HepG2 (cell line): Measurements from ENCODE around the gene CCSER1. TPM values are rescaled to one million over a fixed set of nuclear protein-coding genes. Genes with fewer than 3 reads are reported as not detected.

Experiments used
- ATAC-seq: fragments of 200-7000 bp; cut with Tn5 transposase; 3 replicates; pipeline ENCODE4 v1.9.1; 2020; ENCODE audit warnings: mild to moderate bottlenecking, moderate library complexity
- BruUV-seq: library from RNA; stranded (reverse); fragments of 400-500 nt; replicated peaks from 2 replicates; lab custom pipeline; 2021; lab: Mats Ljungman, UMichigan
- CTCF ChIA-PET: fragments of 300-600 bp; formaldehyde crosslinking; extraction: SDS; loops from one replicate; lab custom pipeline; 2021; ENCODE audit warnings: low total read pairs, inconsistent platforms, low intra/inter-chr PET ratio; lab: Yijun Ruan, JAX
- POLR2A ChIA-PET: fragments of 350-600 bp; sonication (Branson Sonifier 250); formaldehyde crosslinking; loops from one replicate; lab custom pipeline; 2020; ENCODE audit warnings: antibody characterized with exemption, inconsistent platforms; lab: Yijun Ruan, JAX
- DNase-seq: peaks from one replicate; pipeline ENCODE4 v3.0.0-alpha.2; 2015; ENCODE audit warnings: low spot score
- FAIRE-seq: peaks from 3 replicates; lab custom pipeline; 2011; peaks lifted over from hg19 to GRCh38; lab: Jason Lieb, UNC
- H2AFZ ChIP-seq: one replicate; pipeline ENCODE4 v1.6.1; 2011; ENCODE audit warnings: low read length, inconsistent platforms
- H3K27ac ChIP-seq: fragments of 300-600 bp; 3 replicates; pipeline ENCODE4 v1.8.0; 2011; ENCODE audit warnings: mixed run types, mild to moderate bottlenecking, mixed read lengths, low read length, inconsistent platforms; ENCODE audit not compliant: insufficient read depth; ENCODE audit errors: extremely low read length
- H3K27me3 ChIP-seq, 2 experiments: fragments of 200-600 bp in 1 of 2; 2 replicates in 1 of 2; 3 replicates in 1 of 2; pipeline versions ENCODE4 v1.6.0 to v1.8.0; 2011; ENCODE audit warnings: low read length in 2 of 2, mild to moderate bottlenecking in 2 of 2, moderate library complexity in 2 of 2, inconsistent platforms in 1 of 2; ENCODE audit not compliant: insufficient read depth in 2 of 2, control insufficient read depth in 1 of 2
- H3K36me3 ChIP-seq, 2 experiments: fragments of 200-600 bp in 1 of 2; replicated peaks in 1 of 2; 2 replicates in 1 of 2; 3 replicates in 1 of 2; pipeline versions ENCODE4 v1.5.1 to v1.8.0; 2011; ENCODE audit warnings: low read length in 2 of 2, inconsistent platforms in 1 of 2; ENCODE audit not compliant: insufficient read depth in 2 of 2, control insufficient read depth in 1 of 2
- H3K4me1 ChIP-seq: 2 replicates; pipeline ENCODE4 v1.5.1; 2012; ENCODE audit warnings: low read length, inconsistent platforms; ENCODE audit not compliant: insufficient read depth
- H3K4me2 ChIP-seq: 2 replicates; pipeline ENCODE4 v1.6.0; 2011; ENCODE audit warnings: low read depth, low read length, inconsistent platforms
- H3K4me3 ChIP-seq, 3 experiments: fragments of 200-600 bp in 1 of 3; sonication (generic), shearing (Covaris generic) in 1 of 3; replicated peaks in 1 of 3; 2 replicates each; pipeline ENCODE4 v1.5.1; 2011 to 2016; ENCODE audit warnings: low read length in 3 of 3, inconsistent platforms in 2 of 3, low read depth in 2 of 3, mild to moderate bottlenecking in 2 of 3, control low read depth in 1 of 3, mixed read lengths in 1 of 3; ENCODE audit not compliant: insufficient read depth in 1 of 3
- H3K79me2 ChIP-seq: one replicate; pipeline ENCODE4 v1.6.1; 2011; ENCODE audit warnings: low read length, inconsistent platforms; ENCODE audit not compliant: insufficient read depth
- H3K9ac ChIP-seq: 2 replicates; pipeline ENCODE4 v1.6.0; 2011; ENCODE audit warnings: mild to moderate bottlenecking, low read depth, low read length, inconsistent platforms; ENCODE audit not compliant: insufficient read depth
- H3K9me3 ChIP-seq: 2 replicates; pipeline ENCODE4 v1.5.1; 2012; ENCODE audit warnings: mild to moderate bottlenecking, low read length
- H4K20me1 ChIP-seq: 2 replicates; pipeline ENCODE4 v1.6.0; 2011; ENCODE audit warnings: inconsistent platforms, mild to moderate bottlenecking, low read length, moderate library complexity; ENCODE audit not compliant: insufficient read depth
- AKAP8 ChIP-seq: sonication (generic); formaldehyde crosslinking; IDR thresholded peaks from 2 replicates; pipeline ENCODE4 v1.5.1; 2020; ENCODE audit warnings: mild to moderate bottlenecking, missing genetic modification reagents
- CREM ChIP-seq, 2 experiments: sonication (generic) in 1 of 2; formaldehyde crosslinking in 1 of 2; IDR thresholded peaks; 2 replicates each; pipeline versions ENCODE4 v1.4.0 to v1.6.1; 2016 to 2020; ENCODE audit warnings: antibody characterized with exemption in 1 of 2, mild to moderate bottlenecking in 1 of 2, missing genetic modification reagents in 1 of 2
- EZH2 ChIP-seq: conservative IDR thresholded peaks from 2 replicates; pipeline ENCODE4 v1.6.1; 2012; ENCODE audit warnings: mild to moderate bottlenecking, low read depth, low read length, moderate library complexity
- GPN1 ChIP-seq: sonication (generic); formaldehyde crosslinking; IDR thresholded peaks from 2 replicates; pipeline ENCODE4 v1.5.1; 2020; ENCODE audit warnings: missing genetic modification reagents, borderline replicate concordance
- NFIC ChIP-seq: IDR thresholded peaks from 2 replicates; pipeline ENCODE4 v1.6.1; 2012; ENCODE audit warnings: mild to moderate bottlenecking, low read length, inconsistent platforms
- TEF ChIP-seq: sonication (generic); formaldehyde crosslinking; IDR thresholded peaks from 2 replicates; pipeline ENCODE4 v1.5.0; 2020; ENCODE audit warnings: missing genetic modification reagents
- THAP8 ChIP-seq: sonication (generic); formaldehyde crosslinking; IDR thresholded peaks from 2 replicates; pipeline ENCODE4 v1.5.1; 2020; ENCODE audit warnings: missing genetic modification reagents, mild to moderate bottlenecking, borderline replicate concordance
- THRA ChIP-seq: sonication (generic); formaldehyde crosslinking; IDR thresholded peaks from 2 replicates; pipeline ENCODE4 v1.4.0; 2020; ENCODE audit warnings: missing genetic modification reagents, borderline replicate concordance
- ZBTB10 ChIP-seq: sonication (generic); formaldehyde crosslinking; IDR thresholded peaks from 2 replicates; pipeline ENCODE4 v1.4.0; 2020; ENCODE audit warnings: missing genetic modification reagents, borderline replicate concordance
- ZNF20 ChIP-seq: sonication (generic); formaldehyde crosslinking; IDR thresholded peaks from 2 replicates; pipeline ENCODE4 v1.4.0; 2020; ENCODE audit warnings: mild to moderate bottlenecking, moderate library complexity, missing genetic modification reagents
- ZNF841 ChIP-seq: sonication (generic); formaldehyde crosslinking; IDR thresholded peaks from 2 replicates; pipeline ENCODE4 v1.8.1; 2023; ENCODE audit warnings: missing genetic modification reagents, borderline replicate concordance
- ZNF850 ChIP-seq: sonication (generic); formaldehyde crosslinking; conservative IDR thresholded peaks from 2 replicates; pipeline ENCODE4 v1.9.0; 2021; ENCODE audit warnings: mild to moderate bottlenecking, missing genetic modification reagents
- ZSCAN21 ChIP-seq: sonication (generic); formaldehyde crosslinking; IDR thresholded peaks from 2 replicates; pipeline ENCODE4 v1.8.0; 2022; ENCODE audit warnings: mild to moderate bottlenecking, missing genetic modification reagents, moderate library complexity, borderline replicate concordance
- WGBS: methylation state at CpG from one replicate; pipeline ENCODE4 v1.1.6; 2017; ENCODE audit warnings: low lambda C conversion rate; 5-methylcytosine and 5-hydroxymethylcytosine counted together
- in situ Hi-C: cut with HindIII; loops from 2 replicates; pipeline ENCODE4 v1.10.0; 2017; ENCODE audit warnings: low pct_unique_long_range_greater_than_20kb; ENCODE audit not compliant: extremely low pct_ligation_motif_present
- intact Hi-C: fragments of 100-400 bp; cut with micrococcal nuclease; formaldehyde crosslinking; loops from one replicate; pipeline ENCODE4 v1.10.0; 2022; ENCODE audit not compliant: unreplicated experiment
- polyA plus RNA-seq, 8 experiments: library from polyadenylated mRNA; depleted of rRNA in 3 of 8; stranded (reverse) in 7 of 8; unstranded in 1 of 8; fragments of >200 nt; fragmentation: Illumina TruSeq in 4 of 8; extraction: Trizol in 4 of 8; gene quantifications; 2 replicates each; pipeline versions ENCODE4 v1.2.1 to v1.2.3, GENCODE V29; 2011 to 2016; ENCODE audit warnings: low read depth in 4 of 8, missing spikeins in 1 of 8, mixed read lengths in 1 of 8; ENCODE audit not compliant: insufficient read depth in 1 of 8
- total RNA-seq, 5 experiments: library from RNA; depleted of rRNA; stranded (reverse); fragments of >200 nt; fragmentation: Illumina TruSeq; extraction: Trizol; gene quantifications; 2 replicates each; pipeline ENCODE4 v1.2.3, GENCODE V29; 2016; ENCODE audit warnings: low read depth in 1 of 5

Gene CCSER1
- total and polyA plus RNA-seq, 2 of the 13 experiments (the other 11 are each of a cell fraction or from before 2014, with no cell fraction given), result not detected

GRCh38 chr4:91611782-91612181 is 1484.6 kb downstream of the CCSER1 start:
- POLR2A ChIA-PET, result no interaction called here
- H3K9ac ChIP-seq, result no peak overlapping the region
- H3K4me3 ChIP-seq, result no peak overlapping the region
- no peaks in the 10 kb centered on the region for H3K36me3 ChIP-seq
- no peaks in the 10 kb centered on the region for H4K20me1 ChIP-seq
- no TSS peak for BruUV-seq
- ATAC-seq, result no peak
- in situ Hi-C loops, result no loop called here
- H3K9me3 ChIP-seq, result no peaks in the 10 kb centered on the region
- WGBS, result 22% methylated on average over 5 of the region's 5 CpGs
- no peak for TF ChIP-seq EZH2
- TF ChIP-seq, all 625 proteins: peak for 0
- no peak for DNase-seq
- Histone ChIP-seq H3K4me1 (no peaks in the 10 kb centered on the region), H3K4me2 (no peak overlapping the region), H3K27me3 (no peaks in the 10 kb centered on the region), H3K79me2 (no peaks in the 10 kb centered on the region), H3K27ac (no peak overlapping the region), H2AFZ (no peak overlapping the region)
- FAIRE-seq, result no peak
- intact Hi-C loops, result no loop called here
- CTCF ChIA-PET, result no interaction called here

GRCh38 chr4:91620952-91621351 is 1493.8 kb downstream of the CCSER1 start:
- no peak overlapping the region for H2AFZ ChIP-seq
- intact Hi-C loops (no loop called here), in situ Hi-C loops (no loop called here)
- BruUV-seq, result no TSS peak
- no peak overlapping the region for H3K9ac ChIP-seq
- no peaks in the 10 kb centered on the region for H4K20me1 ChIP-seq
- no peaks in the 10 kb centered on the region for H3K4me1 ChIP-seq
- H3K9me3 ChIP-seq, result no peaks in the 10 kb centered on the region
- FAIRE-seq (no peak), DNase-seq (no peak), ATAC-seq (no peak)
- 0% methylated on average over 1 of the region's 1 CpG for WGBS
- no peak overlapping the region for H3K27ac ChIP-seq
- H3K27me3 ChIP-seq, result no peaks in the 10 kb centered on the region
- no peak overlapping the region for H3K4me3 ChIP-seq
- ChIA-PET CTCF (no interaction called here), POLR2A (no interaction called here)
- no peak overlapping the region for H3K4me2 ChIP-seq
- H3K36me3 ChIP-seq, result no peaks in the 10 kb centered on the region
- H3K79me2 ChIP-seq, result no peaks in the 10 kb centered on the region
- TF ChIP-seq CREM (IDR thresholded peaks at IDR 0.05) (no peak), CREM (CRISPR knock-in tag; IDR thresholded peaks at IDR 0.05) (no peak), ZBTB10 (CRISPR knock-in tag) (no peak), ZNF20 (CRISPR knock-in tag) (no peak), AKAP8 (CRISPR knock-in tag) (no peak), GPN1 (CRISPR knock-in tag) (no peak), ZNF850 (CRISPR knock-in tag) (no peak), ZSCAN21 (CRISPR knock-in tag) (no peak), THRA (CRISPR knock-in tag) (no peak), NFIC (no peak), ZNF841 (CRISPR knock-in tag) (no peak), TEF (CRISPR knock-in tag) (no peak), THAP8 (CRISPR knock-in tag) (no peak)
